GM18909 (cell line): ENCODE data around the gene CHSY1.
A peak's percentile ranks its signal among the peaks of the same experiment; 100 is the strongest.

ENCODE experiments used
- ATAC-seq: cut with Tn5 transposase; IDR thresholded peaks from one replicate; pipeline ENCODE4 v1.9.1; 2021; ENCODE audit warnings: mild to moderate bottlenecking; ENCODE audit not compliant: unreplicated experiment, poor library complexity

Gene CHSY1

GRCh38 chr15:101269479-101270223 lies 17.8 kb upstream of the CHSY1 start:
- ATAC-seq = no peak

GRCh38 chr15:101267320-101268104 lies 15.7 kb upstream of the CHSY1 start:
- no peak for ATAC-seq

- no peak for ATAC-seq
Observed at GRCh38 chr15:101266787-101267186, 14.9 kb upstream of the CHSY1 start.

GRCh38 chr15:101266034-101266433 lies 14.2 kb upstream of the CHSY1 start:
- no peak for ATAC-seq

- peak; percentile 63 for ATAC-seq
Observed at GRCh38 chr15:101264911-101265641, 13.2 kb upstream of the CHSY1 start.

GRCh38 chr15:101264011-101264410 lies 12.2 kb upstream of the CHSY1 start:
- no peak for ATAC-seq

- ATAC-seq = no peak
Observed at GRCh38 chr15:101262551-101262950, 10.7 kb upstream of the CHSY1 start.

GRCh38 chr15:101258238-101259144 lies 6.6 kb upstream of the CHSY1 start:
- ATAC-seq = peak; percentile 54

- ATAC-seq = no peak
Observed at GRCh38 chr15:101256757-101257156, 4.9 kb upstream of the CHSY1 start.

- no peak for ATAC-seq
Observed at GRCh38 chr15:101255615-101256241, 3.9 kb upstream of the CHSY1 start.

- ATAC-seq = no peak
Observed at GRCh38 chr15:101255051-101255395, 3.2 kb upstream of the CHSY1 start.

GRCh38 chr15:101254157-101255050 lies 2.6 kb upstream of the CHSY1 start:
- no peak for ATAC-seq

- no peak for ATAC-seq
Observed at GRCh38 chr15:101252836-101253235, 988 bp upstream of the CHSY1 start.

- ATAC-seq = peak; percentile 38
Observed at GRCh38 chr15:101250873-101251829, 697 bp downstream of the CHSY1 start.

- ATAC-seq = no peak
Observed at GRCh38 chr15:101250341-101250831, 1.5 kb downstream of the CHSY1 start.

GRCh38 chr15:101248274-101248673 lies 3.6 kb downstream of the CHSY1 start:
- ATAC-seq = no peak
